Liver (tissue), 9 donors: Measurements from ENCODE around the gene DPYD. TPM values are rescaled to one million over a fixed set of nuclear protein-coding genes. Genes with fewer than 3 reads are reported as not detected.

Source experiments
- DNase-seq: peaks from one replicate; pipeline ENCODE4 v3.0.0-alpha.2; 2017; ENCODE audit warnings: low spot score
- H3K27ac ChIP-seq, 2 donors: one replicate each; pipeline ENCODE4 v1.7.0; 2013; ENCODE audit warnings: inconsistent platforms in 2 of 2, low read length in 2 of 2, control low read depth in 1 of 2, low read depth in 1 of 2, mild to moderate bottlenecking in 1 of 2
- H3K27me3 ChIP-seq, 4 donors: one replicate each; pipeline versions ENCODE4 v1.6.1 to v1.7.0; 2013; ENCODE audit warnings: low read length in 3 of 4, inconsistent platforms in 1 of 4, mild to moderate bottlenecking in 1 of 4, moderate library complexity in 1 of 4; ENCODE audit not compliant: control insufficient read depth in 4 of 4, insufficient read depth in 4 of 4
- H3K36me3 ChIP-seq, 4 donors: one replicate each; pipeline versions ENCODE4 v1.6.1 to v1.7.0; 2013; ENCODE audit warnings: low read length in 3 of 4, mild to moderate bottlenecking in 3 of 4, low read depth in 1 of 4, moderate library complexity in 1 of 4; ENCODE audit not compliant: control insufficient read depth in 4 of 4, insufficient read depth in 3 of 4
- H3K4me1 ChIP-seq, 4 donors: one replicate each; pipeline versions ENCODE4 v1.6.1 to v1.7.0; 2013; ENCODE audit warnings: low read length in 3 of 4, mild to moderate bottlenecking in 3 of 4, moderate library complexity in 1 of 4; ENCODE audit not compliant: control insufficient read depth in 4 of 4, insufficient read depth in 4 of 4
- H3K4me3 ChIP-seq, 3 donors: one replicate each; pipeline versions ENCODE4 v1.6.1 to v1.7.0; 2013; ENCODE audit warnings: low read length in 3 of 3, control low read depth in 1 of 3, low read depth in 1 of 3, mild to moderate bottlenecking in 1 of 3
- H3K9ac ChIP-seq, 2 donors: one replicate each; pipeline ENCODE4 v1.7.0; 2013; ENCODE audit warnings: low read length in 2 of 2, mild to moderate bottlenecking in 2 of 2, moderate library complexity in 2 of 2, control low read depth in 1 of 2, low read depth in 1 of 2
- H3K9me3 ChIP-seq, 4 donors: one replicate each; pipeline versions ENCODE4 v1.6.1 to v1.7.0; 2013; ENCODE audit warnings: low read length in 3 of 4; ENCODE audit not compliant: control insufficient read depth in 4 of 4
- EGR1 ChIP-seq, 2 donors: IDR thresholded peaks; 2 replicates each; pipeline ENCODE4 v1.6.1; 2016 to 2018; ENCODE audit warnings: antibody characterized with exemption in 2 of 2, low read depth in 2 of 2
- FOXA1 ChIP-seq: IDR thresholded peaks from 2 replicates; pipeline ENCODE4 v1.6.1; 2016; ENCODE audit warnings: antibody characterized with exemption
- FOXA2 ChIP-seq: IDR thresholded peaks from 2 replicates; pipeline ENCODE4 v1.6.1; 2016; ENCODE audit warnings: antibody characterized with exemption
- GABPA ChIP-seq, 2 donors: IDR thresholded peaks in 1 of 2; conservative IDR thresholded peaks in 1 of 2; 2 replicates each; pipeline ENCODE4 v1.6.1; 2016; ENCODE audit warnings: antibody characterized with exemption in 2 of 2, mild to moderate bottlenecking in 1 of 2, moderate library complexity in 1 of 2
- HNF4A ChIP-seq, 2 donors: conservative IDR thresholded peaks; 2 replicates each; pipeline ENCODE4 v1.6.1; 2016; ENCODE audit warnings: antibody characterized with exemption in 2 of 2, mild to moderate bottlenecking in 2 of 2
- HNF4G ChIP-seq: IDR thresholded peaks from 2 replicates; pipeline ENCODE4 v1.6.1; 2016; ENCODE audit warnings: antibody characterized with exemption
- JUND ChIP-seq, 2 donors: IDR thresholded peaks; 2 replicates each; pipeline ENCODE4 v1.6.1; 2016; ENCODE audit warnings: antibody characterized with exemption in 2 of 2
- RAD21 ChIP-seq, 2 donors: IDR thresholded peaks; 2 replicates each; pipeline ENCODE4 v1.6.1; 2016; ENCODE audit warnings: antibody characterized with exemption in 2 of 2, mild to moderate bottlenecking in 2 of 2
- RXRA ChIP-seq, 2 donors: IDR thresholded peaks; 2 replicates each; pipeline ENCODE4 v1.6.1; 2017 to 2018; ENCODE audit warnings: antibody characterized with exemption in 2 of 2, mild to moderate bottlenecking in 1 of 2
- TAF1 ChIP-seq: conservative IDR thresholded peaks from 2 replicates; pipeline ENCODE4 v1.6.1; 2016; ENCODE audit warnings: antibody characterized with exemption, mild to moderate bottlenecking
- YY1 ChIP-seq: IDR thresholded peaks from 2 replicates; pipeline ENCODE4 v1.6.1; 2016; ENCODE audit warnings: antibody characterized with exemption, mild to moderate bottlenecking
- WGBS: extraction: QIAGEN DNeasy Blood & Tissue Kit; methylation state at CpG from one replicate; pipeline ENCODE4 v1.1.7; 2013; 5-methylcytosine and 5-hydroxymethylcytosine counted together
- polyA plus RNA-seq, 2 donors: library from polyadenylated mRNA; stranded (reverse) in 1 of 2; unstranded in 1 of 2; fragments of 200-250 nt in 1 of 2; fragments of >200 nt in 1 of 2; fragmentation: Nextera tagmentation in 1 of 2; extraction: Ambion mirVana in 1 of 2; gene quantifications; one replicate each; pipeline versions ENCODE4 v1.2.1 to v1.2.3, GENCODE V29; 2013 to 2015
- total RNA-seq, 2 donors: library from RNA; depleted of rRNA; stranded (reverse); fragments of >200 nt; gene quantifications; one replicate each; pipeline ENCODE4 v1.2.3, GENCODE V29; 2014
- TF ChIP-seq, protein P1 (sequence below): IDR thresholded peaks from 2 replicates; pipeline ENCODE4 v1.6.1; 2016; ENCODE audit warnings: antibody characterized with exemption
- TF ChIP-seq, protein P2 (sequence below): fragments of 150-350 bp; IDR thresholded peaks from 2 replicates; pipeline ENCODE4 v1.5.1; 2017; ENCODE audit warnings: improper control_type of control experiment, low read depth, low read length; ENCODE audit not compliant: missing input control
- TF ChIP-seq, protein P3 (sequence below): IDR thresholded peaks from 2 replicates; pipeline ENCODE4 v1.6.1; 2016; ENCODE audit warnings: antibody characterized with exemption, mild to moderate bottlenecking
- TF ChIP-seq, protein P4 (sequence below): IDR thresholded peaks from 2 replicates; pipeline ENCODE4 v1.6.1; 2016; ENCODE audit warnings: antibody characterized with exemption
- TF ChIP-seq, protein P5 (sequence below): IDR thresholded peaks from 2 replicates; pipeline ENCODE4 v1.6.1; 2016; ENCODE audit warnings: antibody characterized with exemption
- donor health status: healthy.
- donor health status: healthy.
- donor health status: healthy.
- donor health status: healthy.
- donor health status: healthy.

Gene DPYD
- total and polyA plus RNA-seq, 4 donors = 16.2 to 142 (median 47.0) TPM

DNA sequence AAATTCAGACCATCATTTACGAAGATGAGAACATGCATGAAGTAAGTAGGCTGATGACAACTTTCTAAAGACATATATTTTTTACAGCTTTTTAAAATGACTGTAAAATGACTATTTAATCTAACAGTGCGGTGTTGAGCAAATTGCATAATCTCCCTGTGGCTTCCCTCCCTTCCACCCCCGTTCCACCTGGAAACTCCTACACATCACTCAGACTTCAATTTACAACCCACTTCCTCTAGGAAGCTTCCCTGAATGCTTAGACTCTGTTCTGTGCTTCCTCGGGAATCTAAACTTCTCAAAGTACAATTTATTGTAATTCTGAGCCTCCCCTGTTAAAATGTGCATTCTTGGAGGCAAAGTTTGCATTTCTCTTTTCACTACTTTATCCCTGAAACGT is 354.9 kb downstream of the DPYD start:
- Histone ChIP-seq H3K4me1 (no peaks in the 10 kb centered on the region), H3K9me3 (no peaks in the 10 kb centered on the region), H3K4me3 (no peak overlapping the region), H3K9ac (no peak overlapping the region), H3K36me3 (peaks cover 0 to 10% (median 2%) of the 10 kb centered on the region in 4 donors), H3K27ac (no peak overlapping the region), H3K27me3 (no peaks in the 10 kb centered on the region)
- 93% methylated on average over 5 of the region's 5 CpGs for WGBS
- DNase-seq = no peak
- TF ChIP-seq GABPA (IDR thresholded peaks at IDR 0.05 in 1 of 2, conservative IDR thresholded peaks at IDR 0.05 in 1 of 2) (no peak), HNF4A (conservative IDR thresholded peaks at IDR 0.05) (no peak), FOXA2 (no peak)
- TF ChIP-seq, protein P1, sequence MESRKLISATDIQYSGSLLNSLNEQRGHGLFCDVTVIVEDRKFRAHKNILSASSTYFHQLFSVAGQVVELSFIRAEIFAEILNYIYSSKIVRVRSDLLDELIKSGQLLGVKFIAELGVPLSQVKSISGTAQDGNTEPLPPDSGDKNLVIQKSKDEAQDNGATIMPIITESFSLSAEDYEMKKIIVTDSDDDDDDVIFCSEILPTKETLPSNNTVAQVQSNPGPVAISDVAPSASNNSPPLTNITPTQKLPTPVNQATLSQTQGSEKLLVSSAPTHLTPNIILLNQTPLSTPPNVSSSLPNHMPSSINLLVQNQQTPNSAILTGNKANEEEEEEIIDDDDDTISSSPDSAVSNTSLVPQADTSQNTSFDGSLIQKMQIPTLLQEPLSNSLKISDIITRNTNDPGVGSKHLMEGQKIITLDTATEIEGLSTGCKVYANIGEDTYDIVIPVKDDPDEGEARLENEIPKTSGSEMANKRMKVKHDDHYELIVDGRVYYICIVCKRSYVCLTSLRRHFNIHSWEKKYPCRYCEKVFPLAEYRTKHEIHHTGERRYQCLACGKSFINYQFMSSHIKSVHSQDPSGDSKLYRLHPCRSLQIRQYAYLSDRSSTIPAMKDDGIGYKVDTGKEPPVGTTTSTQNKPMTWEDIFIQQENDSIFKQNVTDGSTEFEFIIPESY = no peak

DNA sequence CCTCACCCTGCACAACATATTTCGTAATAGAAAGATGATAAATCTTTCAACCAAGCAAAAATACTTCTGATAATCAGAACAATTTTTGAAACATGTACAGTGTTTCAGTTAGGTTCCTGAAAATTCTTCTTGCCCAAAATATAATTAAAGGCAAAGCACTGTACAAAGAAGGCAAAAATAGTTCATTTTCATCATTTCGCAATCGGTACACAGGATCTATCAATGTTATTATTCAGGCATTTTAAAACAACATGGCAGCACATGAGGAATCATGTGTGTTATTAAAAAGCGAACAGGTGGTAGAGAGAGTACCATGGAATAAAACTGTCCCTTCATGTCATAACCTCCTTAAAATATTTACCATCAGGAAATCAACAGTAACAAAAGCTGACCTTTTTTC is 356.9 kb downstream of the DPYD start:
- no peak overlapping the region for H3K27ac ChIP-seq
- DNase-seq = no peak
- no peaks in the 10 kb centered on the region for H3K9me3 ChIP-seq
- H3K4me1 ChIP-seq = no peaks in the 10 kb centered on the region
- peaks cover 0 to 10% (median 3%) of the 10 kb centered on the region in 4 donors for H3K36me3 ChIP-seq
- H3K9ac ChIP-seq = no peak overlapping the region
- no peak overlapping the region for H3K4me3 ChIP-seq
- TF ChIP-seq, protein P1 = no peak
- no peak for TF ChIP-seq JUND (IDR thresholded peaks at IDR 0.05)
- TF ChIP-seq HNF4G = no peak
- no peak for TF ChIP-seq EGR1 (IDR thresholded peaks at IDR 0.05; ENCODE audit: low read depth in 2 of 2)
- TF ChIP-seq, protein P2, sequence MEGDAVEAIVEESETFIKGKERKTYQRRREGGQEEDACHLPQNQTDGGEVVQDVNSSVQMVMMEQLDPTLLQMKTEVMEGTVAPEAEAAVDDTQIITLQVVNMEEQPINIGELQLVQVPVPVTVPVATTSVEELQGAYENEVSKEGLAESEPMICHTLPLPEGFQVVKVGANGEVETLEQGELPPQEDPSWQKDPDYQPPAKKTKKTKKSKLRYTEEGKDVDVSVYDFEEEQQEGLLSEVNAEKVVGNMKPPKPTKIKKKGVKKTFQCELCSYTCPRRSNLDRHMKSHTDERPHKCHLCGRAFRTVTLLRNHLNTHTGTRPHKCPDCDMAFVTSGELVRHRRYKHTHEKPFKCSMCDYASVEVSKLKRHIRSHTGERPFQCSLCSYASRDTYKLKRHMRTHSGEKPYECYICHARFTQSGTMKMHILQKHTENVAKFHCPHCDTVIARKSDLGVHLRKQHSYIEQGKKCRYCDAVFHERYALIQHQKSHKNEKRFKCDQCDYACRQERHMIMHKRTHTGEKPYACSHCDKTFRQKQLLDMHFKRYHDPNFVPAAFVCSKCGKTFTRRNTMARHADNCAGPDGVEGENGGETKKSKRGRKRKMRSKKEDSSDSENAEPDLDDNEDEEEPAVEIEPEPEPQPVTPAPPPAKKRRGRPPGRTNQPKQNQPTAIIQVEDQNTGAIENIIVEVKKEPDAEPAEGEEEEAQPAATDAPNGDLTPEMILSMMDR = no peak
- TF ChIP-seq, protein P3, sequence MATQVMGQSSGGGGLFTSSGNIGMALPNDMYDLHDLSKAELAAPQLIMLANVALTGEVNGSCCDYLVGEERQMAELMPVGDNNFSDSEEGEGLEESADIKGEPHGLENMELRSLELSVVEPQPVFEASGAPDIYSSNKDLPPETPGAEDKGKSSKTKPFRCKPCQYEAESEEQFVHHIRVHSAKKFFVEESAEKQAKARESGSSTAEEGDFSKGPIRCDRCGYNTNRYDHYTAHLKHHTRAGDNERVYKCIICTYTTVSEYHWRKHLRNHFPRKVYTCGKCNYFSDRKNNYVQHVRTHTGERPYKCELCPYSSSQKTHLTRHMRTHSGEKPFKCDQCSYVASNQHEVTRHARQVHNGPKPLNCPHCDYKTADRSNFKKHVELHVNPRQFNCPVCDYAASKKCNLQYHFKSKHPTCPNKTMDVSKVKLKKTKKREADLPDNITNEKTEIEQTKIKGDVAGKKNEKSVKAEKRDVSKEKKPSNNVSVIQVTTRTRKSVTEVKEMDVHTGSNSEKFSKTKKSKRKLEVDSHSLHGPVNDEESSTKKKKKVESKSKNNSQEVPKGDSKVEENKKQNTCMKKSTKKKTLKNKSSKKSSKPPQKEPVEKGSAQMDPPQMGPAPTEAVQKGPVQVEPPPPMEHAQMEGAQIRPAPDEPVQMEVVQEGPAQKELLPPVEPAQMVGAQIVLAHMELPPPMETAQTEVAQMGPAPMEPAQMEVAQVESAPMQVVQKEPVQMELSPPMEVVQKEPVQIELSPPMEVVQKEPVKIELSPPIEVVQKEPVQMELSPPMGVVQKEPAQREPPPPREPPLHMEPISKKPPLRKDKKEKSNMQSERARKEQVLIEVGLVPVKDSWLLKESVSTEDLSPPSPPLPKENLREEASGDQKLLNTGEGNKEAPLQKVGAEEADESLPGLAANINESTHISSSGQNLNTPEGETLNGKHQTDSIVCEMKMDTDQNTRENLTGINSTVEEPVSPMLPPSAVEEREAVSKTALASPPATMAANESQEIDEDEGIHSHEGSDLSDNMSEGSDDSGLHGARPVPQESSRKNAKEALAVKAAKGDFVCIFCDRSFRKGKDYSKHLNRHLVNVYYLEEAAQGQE = no peak
- TF ChIP-seq HNF4A (conservative IDR thresholded peaks at IDR 0.05) = no peak
- no peak for TF ChIP-seq GABPA (IDR thresholded peaks at IDR 0.05 in 1 of 2, conservative IDR thresholded peaks at IDR 0.05 in 1 of 2)
- TF ChIP-seq YY1 = no peak
- TF ChIP-seq RXRA (IDR thresholded peaks at IDR 0.05) = no peak
- no peak for TF ChIP-seq TAF1
- TF ChIP-seq RAD21 (IDR thresholded peaks at IDR 0.05) = no peak
- TF ChIP-seq FOXA1 = no peak
- TF ChIP-seq, protein P4, sequence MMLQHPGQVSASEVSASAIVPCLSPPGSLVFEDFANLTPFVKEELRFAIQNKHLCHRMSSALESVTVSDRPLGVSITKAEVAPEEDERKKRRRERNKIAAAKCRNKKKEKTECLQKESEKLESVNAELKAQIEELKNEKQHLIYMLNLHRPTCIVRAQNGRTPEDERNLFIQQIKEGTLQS = no peak
- TF ChIP-seq, protein P5, sequence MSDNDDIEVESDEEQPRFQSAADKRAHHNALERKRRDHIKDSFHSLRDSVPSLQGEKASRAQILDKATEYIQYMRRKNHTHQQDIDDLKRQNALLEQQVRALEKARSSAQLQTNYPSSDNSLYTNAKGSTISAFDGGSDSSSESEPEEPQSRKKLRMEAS = no peak
- 98% methylated on average over 4 of the region's 4 CpGs for WGBS
- no peaks in the 10 kb centered on the region for H3K27me3 ChIP-seq
